NCI-H1417 treated with DMSO at 0.1 percent for 48 hours (cell line): ENCODE measurements around the gene CNTNAP2.
"Not testable (repeated sequence)": the region's sequence is repeated elsewhere in the genome, so short reads cannot be mapped to it uniquely, and the experiment has no call there.

Experiments used
- DNase-seq: peaks from one replicate; lab custom pipeline; 2025; lab: John Stamatoyannopoulos, UW

Gene CNTNAP2

GRCh38 chr7:148028165-148028564 lies 1911.6 kb downstream of the CNTNAP2 start:
- DNase-seq, result no peak

GRCh38 chr7:148031019-148031418 lies 1914.4 kb downstream of the CNTNAP2 start:
- DNase-seq, result no peak

GRCh38 chr7:148031811-148032210 lies 1915.2 kb downstream of the CNTNAP2 start:
- DNase-seq, result no peak

DNA sequence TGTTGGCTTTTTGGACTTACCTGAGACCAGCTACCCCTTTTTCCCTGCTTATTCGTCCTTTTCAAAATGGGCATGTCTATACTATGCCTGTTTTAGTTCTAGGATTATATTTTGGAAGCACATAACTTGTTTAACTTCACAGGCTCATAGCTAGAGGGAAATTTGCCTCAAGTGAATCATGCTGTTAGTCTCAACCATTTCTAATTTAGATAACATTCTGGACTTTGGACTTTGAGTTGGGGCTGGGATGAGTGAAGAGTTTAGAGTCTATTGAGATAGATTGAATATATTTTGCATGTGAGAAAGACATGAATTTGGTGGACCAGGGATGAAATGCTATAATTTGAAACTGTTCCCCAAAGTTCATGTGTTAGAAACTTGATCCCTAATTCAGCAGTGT lies 1919.3 kb downstream of the CNTNAP2 start:
- DNase-seq, result no peak

- no peak for DNase-seq
Observed at GRCh38 chr7:148037044-148037443, 1920.4 kb downstream of the CNTNAP2 start.

GRCh38 chr7:148041156-148041555 lies 1924.6 kb downstream of the CNTNAP2 start:
- no peak for DNase-seq

- peak; percentile 92 for DNase-seq
Observed at GRCh38 chr7:148042935-148043631, 1926.5 kb downstream of the CNTNAP2 start.

GRCh38 chr7:148044173-148044572 lies 1927.6 kb downstream of the CNTNAP2 start:
- no peak for DNase-seq

DNA sequence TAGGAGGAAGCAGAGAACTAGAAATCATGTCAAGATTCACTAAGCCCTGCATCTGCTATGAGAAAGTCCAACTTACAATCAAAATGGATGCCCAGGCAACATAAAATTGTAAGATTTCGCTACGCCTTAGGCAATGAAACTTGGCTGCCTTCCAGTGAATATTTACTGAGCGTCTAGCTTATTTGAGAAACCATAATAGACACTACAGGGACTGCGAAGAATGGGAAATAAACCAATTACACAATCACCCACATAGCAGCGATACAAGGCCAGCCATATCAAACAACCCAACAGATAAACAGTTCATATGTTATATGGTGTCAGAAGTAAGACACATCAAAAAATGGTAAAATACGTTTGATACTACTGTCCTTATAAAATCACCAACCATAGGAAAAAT lies 1928.9 kb downstream of the CNTNAP2 start:
- no peak for DNase-seq

GRCh38 chr7:148049068-148049467 lies 1932.5 kb downstream of the CNTNAP2 start:
- no peak for DNase-seq

GRCh38 chr7:148050492-148051158 lies 1934.0 kb downstream of the CNTNAP2 start:
- no peak for DNase-seq

- DNase-seq, result no peak
Observed at GRCh38 chr7:148056406-148056805, 1939.8 kb downstream of the CNTNAP2 start.

GRCh38 chr7:148058092-148058491 lies 1941.5 kb downstream of the CNTNAP2 start:
- DNase-seq, result no peak

DNA sequence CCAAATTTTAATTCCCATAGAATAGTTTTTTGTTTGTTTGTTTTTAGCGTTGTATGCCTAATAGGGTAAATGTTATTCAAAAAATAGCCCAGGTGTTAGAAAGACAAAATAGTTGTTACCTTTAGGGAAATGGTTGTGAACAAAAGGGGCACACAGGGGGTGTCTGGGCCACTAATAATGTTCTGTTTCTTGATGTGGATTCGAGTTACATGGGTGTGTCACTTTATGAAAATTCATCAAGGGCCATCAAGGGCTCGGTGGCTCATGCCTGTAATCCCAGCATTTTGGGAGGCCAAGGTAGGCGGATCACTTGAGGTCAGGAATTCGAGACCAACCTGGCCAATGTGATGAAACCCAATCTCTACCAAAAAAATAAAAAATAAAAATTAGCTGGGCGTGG lies 1942.2 kb downstream of the CNTNAP2 start:
- DNase-seq, result no peak

- no peak for DNase-seq
Observed at GRCh38 chr7:148060724-148061123, 1944.1 kb downstream of the CNTNAP2 start.

GRCh38 chr7:148078111-148078510 lies 1961.5 kb downstream of the CNTNAP2 start:
- not testable (repeated sequence) for DNase-seq

DNA sequence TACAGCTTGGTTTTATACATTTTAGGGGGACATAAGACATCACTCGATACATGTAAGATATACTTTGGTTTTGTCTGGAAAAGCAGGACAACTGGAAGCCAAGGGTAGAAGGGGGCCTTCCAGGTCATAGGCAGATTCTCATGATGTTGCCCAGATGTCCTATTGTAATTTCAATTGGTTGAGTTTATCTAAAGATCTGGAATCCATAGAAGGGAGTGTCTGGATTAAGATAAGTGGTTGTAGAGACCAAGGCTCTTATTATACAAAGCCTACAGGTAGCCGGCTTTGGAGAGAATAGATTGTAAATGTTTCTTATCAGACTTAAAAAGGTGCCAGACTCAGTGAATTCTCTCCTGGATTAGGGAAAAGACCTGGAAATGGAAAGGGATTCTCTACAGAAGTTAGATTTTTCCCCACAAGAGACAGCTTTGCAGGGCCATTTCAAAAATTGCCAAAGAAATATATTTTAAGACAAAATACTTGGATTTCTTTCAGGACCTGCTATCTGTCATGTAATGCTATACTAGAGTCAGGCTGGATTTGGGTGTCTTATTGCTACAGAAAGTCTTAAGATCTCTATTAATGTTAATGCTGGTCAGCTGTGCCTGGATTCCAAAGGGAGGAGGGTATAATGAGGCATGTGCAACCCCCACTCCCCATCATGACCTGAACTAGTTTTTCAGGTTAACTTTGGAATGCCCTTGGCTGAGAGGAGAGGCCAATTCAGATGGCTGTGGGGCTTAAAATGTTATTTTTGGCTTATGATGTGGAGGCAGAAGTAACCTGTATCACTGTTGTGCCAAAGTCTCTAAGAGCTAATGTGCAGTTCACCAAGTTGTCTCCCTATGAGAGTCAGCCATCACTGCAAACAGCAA lies 1962.8 kb downstream of the CNTNAP2 start:
- DNase-seq, result no peak

GRCh38 chr7:148083448-148083847 lies 1966.8 kb downstream of the CNTNAP2 start:
- DNase-seq, result no peak

DNA sequence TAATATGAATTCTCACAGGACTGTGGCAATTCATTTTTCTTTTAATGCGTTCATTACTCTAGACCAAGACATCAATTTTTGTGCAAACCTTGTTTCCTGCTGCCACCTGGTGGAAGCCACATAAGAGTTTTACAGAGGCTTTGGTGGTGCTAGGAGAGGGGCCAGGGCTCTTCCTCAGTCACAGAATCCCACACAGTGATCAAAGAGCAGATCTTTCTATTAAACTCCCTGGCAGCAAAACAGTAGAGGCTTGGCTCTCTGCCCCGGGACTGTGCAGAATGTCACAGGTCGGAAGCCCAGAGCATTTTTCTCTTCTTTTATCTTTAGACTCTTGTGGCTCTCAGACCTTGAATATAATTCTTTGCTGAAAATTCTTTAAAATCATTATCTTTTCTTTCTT lies 1967.5 kb downstream of the CNTNAP2 start:
- DNase-seq, result peak; percentile 61

- DNase-seq, result no peak
Observed at GRCh38 chr7:148091882-148092281, 1975.3 kb downstream of the CNTNAP2 start.

GRCh38 chr7:148093375-148094166 lies 1977.0 kb downstream of the CNTNAP2 start:
- no peak for DNase-seq

GRCh38 chr7:148095066-148095465 lies 1978.5 kb downstream of the CNTNAP2 start:
- no peak for DNase-seq
